H1 (cell line): ENCODE data around the gene PNMA6A.

Experiments
- ASH2L ChIP-seq: fragments of 200-600, 300-600 bp; sonication (generic); IDR thresholded peaks from one replicate; pipeline ENCODE4 v1.7.1; 2017; ENCODE audit warnings: low read length
- CTBP2 ChIP-seq: IDR thresholded peaks from 2 replicates; pipeline ENCODE4 v1.7.0; 2011; ENCODE audit warnings: borderline replicate concordance, mild to moderate bottlenecking, moderate library complexity, mixed read lengths, low read length; ENCODE audit not compliant: insufficient read depth, insufficient read length
- CTCF ChIP-seq, 3 experiments: IDR thresholded peaks; 1 replicate in 2 of 3; 2 replicates in 1 of 3; pipeline versions ENCODE4 v1.5.1 to v1.6.1; 2011; ENCODE audit warnings: low read length in 3 of 3, mild to moderate bottlenecking in 3 of 3, inconsistent platforms in 2 of 3, low read depth in 1 of 3, moderate library complexity in 1 of 3; ENCODE audit not compliant: insufficient read depth in 1 of 3; ENCODE audit errors: control extremely low read depth in 1 of 3
- EGR1 ChIP-seq: IDR thresholded peaks from 2 replicates; pipeline ENCODE4 v1.6.1; 2011; ENCODE audit warnings: low read depth, low read length, borderline replicate concordance
- EP300 ChIP-seq, 2 experiments: IDR thresholded peaks; 1 replicate in 1 of 2; 2 replicates in 1 of 2; pipeline ENCODE4 v1.6.1; 2011 to 2012; ENCODE audit warnings: low read depth in 2 of 2, low read length in 2 of 2, mild to moderate bottlenecking in 2 of 2, borderline replicate concordance in 1 of 2, inconsistent platforms in 1 of 2, moderate library complexity in 1 of 2
- EZH2 ChIP-seq: fragments of 200-600 bp; sonication (generic); IDR thresholded peaks from 2 replicates; pipeline ENCODE4 v1.7.1; 2012; ENCODE audit warnings: low read depth, mild to moderate bottlenecking, moderate library complexity, low read length, inconsistent platforms; ENCODE audit not compliant: severe bottlenecking
- MAFK ChIP-seq: IDR thresholded peaks from 2 replicates; pipeline ENCODE4 v1.6.1; 2012; ENCODE audit warnings: low read depth, mild to moderate bottlenecking, improper control_type of control experiment, low read length
- POLR2A ChIP-seq, 2 experiments: IDR thresholded peaks; 1 replicate in 1 of 2; 2 replicates in 1 of 2; pipeline ENCODE4 v1.6.1; 2011; ENCODE audit warnings: low read depth in 2 of 2, low read length in 2 of 2, mild to moderate bottlenecking in 2 of 2; ENCODE audit errors: control extremely low read depth in 1 of 2
- POLR2AphosphoS5 ChIP-seq: IDR thresholded peaks from 2 replicates; pipeline ENCODE4 v1.6.1; 2011; ENCODE audit warnings: low read depth, low read length
- RAD21 ChIP-seq, 2 experiments: IDR thresholded peaks in 1 of 2; conservative IDR thresholded peaks in 1 of 2; 2 replicates each; pipeline ENCODE4 v1.6.1; 2011; ENCODE audit warnings: low read depth in 2 of 2, low read length in 2 of 2, improper control_type of control experiment in 1 of 2, inconsistent platforms in 1 of 2, mild to moderate bottlenecking in 1 of 2, moderate library complexity in 1 of 2
- RBBP5 ChIP-seq: IDR thresholded peaks from 2 replicates; pipeline ENCODE4 v1.7.1; 2012; ENCODE audit warnings: low read depth, mild to moderate bottlenecking, inconsistent platforms, low read length, moderate library complexity, borderline replicate concordance
- RNF2 ChIP-seq: fragments of 200-900, 300-1000 bp; sonication (generic); IDR thresholded peaks from 2 replicates; pipeline ENCODE4 v1.7.1; 2016; ENCODE audit warnings: borderline replicate concordance, low read depth, mild to moderate bottlenecking, antibody characterized with exemption, low read length; ENCODE audit not compliant: poor library complexity, severe bottlenecking; ENCODE audit errors: missing control alignments
- SP4 ChIP-seq: IDR thresholded peaks from 2 replicates; pipeline ENCODE4 v1.6.1; 2012; ENCODE audit warnings: low read length, inconsistent platforms
- TAF1 ChIP-seq: IDR thresholded peaks from 2 replicates; pipeline ENCODE4 v1.6.1; 2011; ENCODE audit warnings: mild to moderate bottlenecking, low read depth, low read length

GRCh38 chrX:153074262-153074899, 2.1 kb downstream of the PNMA6A start:
- no peak for TF ChIP-seq POLR2AphosphoS5
- no peak for TF ChIP-seq SP4
- TF ChIP-seq MAFK = no peak
- TF ChIP-seq TAF1 = no peak
- TF ChIP-seq RAD21 (IDR thresholded peaks at IDR 0.05 in 1 of 2, conservative IDR thresholded peaks at IDR 0.05 in 1 of 2; ENCODE audit: low read depth in 2 of 2, low read length in 2 of 2) = no peak
- TF ChIP-seq CTCF (IDR thresholded peaks at IDR 0.05; ENCODE audit: control extremely low read depth in 1 of 3, insufficient read depth in 1 of 3, low read depth in 1 of 3, low read length in 3 of 3) = no peak
- no peak for TF ChIP-seq RBBP5
- TF ChIP-seq EP300 (IDR thresholded peaks at IDR 0.05; ENCODE audit: borderline replicate concordance in 1 of 2, low read depth in 2 of 2, low read length in 2 of 2) = no peak
- no peak for TF ChIP-seq ASH2L
- no peak for TF ChIP-seq POLR2A (IDR thresholded peaks at IDR 0.05; ENCODE audit: control extremely low read depth in 1 of 2, low read depth in 2 of 2, low read length in 2 of 2)
- TF ChIP-seq RNF2 = no peak
- no peak for TF ChIP-seq EZH2
- no peak for TF ChIP-seq CTBP2
- TF ChIP-seq EGR1 = no peak
